D721Med (cell line): ENCODE results near the gene REPS1.

Experiments
- DNase-seq: peaks from one replicate; pipeline ENCODE4 v3.0.0; 2011; ENCODE audit warnings: low spot score; ENCODE audit not compliant: insufficient read length
- FAIRE-seq: peaks from 2 replicates; lab custom pipeline; 2011; peaks lifted over from hg19 to GRCh38; lab: Jason Lieb, UNC
- TF ChIP-seq, protein P1 (sequence below): IDR thresholded peaks from 2 replicates; pipeline ENCODE4 v1.5.1; 2012; ENCODE audit warnings: mild to moderate bottlenecking, control low read depth; ENCODE audit not compliant: insufficient read depth; ENCODE audit errors: missing control alignments

REPS1 gene

DNA sequence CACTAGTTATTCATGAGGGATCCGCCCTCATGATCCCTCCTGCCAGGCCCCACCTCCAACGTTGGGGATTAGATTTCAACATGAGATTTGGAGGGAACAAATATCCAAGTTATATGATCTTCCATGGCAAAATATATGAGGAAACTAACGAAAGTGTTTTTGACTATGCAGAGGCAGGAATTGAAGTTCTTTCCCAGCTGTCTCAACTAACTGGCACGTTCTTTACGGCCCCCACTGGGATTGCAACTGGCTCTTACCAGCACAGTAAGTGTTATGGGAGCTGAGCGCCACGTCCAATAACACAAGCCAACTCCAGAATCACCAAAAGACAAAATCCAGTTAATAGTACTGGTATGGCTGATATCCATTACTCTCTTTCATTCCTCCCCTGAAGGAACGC lies 125.6 kb downstream of the REPS1 start:
- no peak for FAIRE-seq
- no peak for DNase-seq
- TF ChIP-seq, protein P1, sequence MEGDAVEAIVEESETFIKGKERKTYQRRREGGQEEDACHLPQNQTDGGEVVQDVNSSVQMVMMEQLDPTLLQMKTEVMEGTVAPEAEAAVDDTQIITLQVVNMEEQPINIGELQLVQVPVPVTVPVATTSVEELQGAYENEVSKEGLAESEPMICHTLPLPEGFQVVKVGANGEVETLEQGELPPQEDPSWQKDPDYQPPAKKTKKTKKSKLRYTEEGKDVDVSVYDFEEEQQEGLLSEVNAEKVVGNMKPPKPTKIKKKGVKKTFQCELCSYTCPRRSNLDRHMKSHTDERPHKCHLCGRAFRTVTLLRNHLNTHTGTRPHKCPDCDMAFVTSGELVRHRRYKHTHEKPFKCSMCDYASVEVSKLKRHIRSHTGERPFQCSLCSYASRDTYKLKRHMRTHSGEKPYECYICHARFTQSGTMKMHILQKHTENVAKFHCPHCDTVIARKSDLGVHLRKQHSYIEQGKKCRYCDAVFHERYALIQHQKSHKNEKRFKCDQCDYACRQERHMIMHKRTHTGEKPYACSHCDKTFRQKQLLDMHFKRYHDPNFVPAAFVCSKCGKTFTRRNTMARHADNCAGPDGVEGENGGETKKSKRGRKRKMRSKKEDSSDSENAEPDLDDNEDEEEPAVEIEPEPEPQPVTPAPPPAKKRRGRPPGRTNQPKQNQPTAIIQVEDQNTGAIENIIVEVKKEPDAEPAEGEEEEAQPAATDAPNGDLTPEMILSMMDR = no peak

- FAIRE-seq (no peak), DNase-seq (no peak)
- TF ChIP-seq, protein P1 = no peak
These were observed 130.3 kb downstream of the REPS1 start for GRCh38 chr6:138857775-138858174.

DNA sequence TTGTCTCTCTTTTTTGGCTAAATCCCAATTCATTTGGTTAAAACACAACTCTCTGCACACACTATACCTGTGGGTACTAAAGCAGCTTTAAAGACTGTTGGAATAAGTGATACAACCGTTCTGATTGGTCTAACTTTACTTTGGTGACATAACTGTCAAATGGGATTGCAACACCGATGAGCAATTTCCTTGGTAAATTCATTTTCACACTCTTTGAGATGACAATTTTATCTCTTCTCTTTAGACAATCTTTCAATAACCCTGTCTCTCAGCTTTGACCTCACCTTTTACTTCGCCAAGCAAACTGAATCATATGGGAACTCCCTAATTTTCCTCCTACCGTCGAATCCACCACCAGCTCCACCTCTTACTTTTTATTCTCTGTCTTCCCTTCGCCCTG lies 131.4 kb downstream of the REPS1 start:
- DNase-seq (no peak), FAIRE-seq (no peak)
- TF ChIP-seq, protein P1 = no peak
